ENCODE results near the gene PRRG2. TPM values are rescaled to one million over a fixed set of nuclear protein-coding genes. Genes with fewer than 3 reads are reported as not detected.

PRRG2 gene
- total RNA-seq, 2 donors from 2014 or later, result 0.68 to 1.1 TPM

DNA sequence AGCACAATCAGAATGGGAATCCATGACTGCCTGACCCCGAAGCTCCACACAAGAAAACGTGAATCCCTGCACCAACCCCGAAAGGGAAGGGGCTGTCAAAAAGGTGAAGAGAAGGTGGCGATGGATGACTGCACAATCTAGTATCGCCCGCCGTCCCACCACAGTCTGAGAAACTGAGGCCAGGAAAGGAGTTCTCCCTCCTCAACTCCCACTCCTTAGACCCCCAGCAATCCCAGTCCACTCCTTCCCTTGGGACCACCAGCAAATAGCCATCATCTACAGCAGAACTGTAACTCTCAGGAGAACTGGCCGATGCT is 1.2 kb upstream of the PRRG2 start:
- peak; percentile 2 to 3 for ATAC-seq
- no peak for DNase-seq
- intact Hi-C loops (cut with DNase I), result no loop called here

DNA sequence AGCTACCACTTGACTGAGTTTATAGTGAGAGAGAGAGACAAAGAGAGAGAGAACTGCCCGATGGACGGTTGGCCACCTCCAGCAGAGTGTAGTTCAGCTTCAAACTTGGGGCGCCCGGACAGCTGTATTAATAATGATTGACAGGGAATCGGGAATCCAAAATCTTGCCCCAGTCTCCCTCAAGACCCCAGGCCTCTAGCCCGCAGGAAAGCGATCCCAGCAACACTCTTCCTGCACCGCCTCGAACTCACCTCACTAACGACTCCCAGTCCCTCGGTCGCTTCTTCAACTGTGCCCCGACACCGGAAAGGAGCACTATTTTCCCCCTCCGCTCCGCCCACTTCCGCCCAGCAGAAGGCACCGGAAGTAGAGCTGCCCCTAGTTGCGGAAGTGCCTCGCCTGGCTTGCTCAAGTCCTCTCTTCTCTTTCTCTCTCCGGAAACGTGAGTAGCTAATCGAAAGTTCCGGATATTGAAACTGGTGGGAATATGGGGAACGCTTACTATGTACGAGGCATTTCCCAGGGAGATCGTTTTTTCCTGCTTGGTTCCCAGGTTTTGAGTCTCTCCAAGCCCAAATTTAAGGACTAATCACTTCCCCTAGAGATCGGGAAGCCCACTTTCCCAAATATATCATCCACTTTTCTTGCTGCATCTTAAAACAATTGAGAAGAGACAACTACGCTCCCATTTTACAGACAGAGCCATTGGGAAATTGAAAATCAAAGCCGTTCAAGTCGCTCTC is 681 bp upstream of the PRRG2 start, which contains the start of gene NOSIP:
TSS of gene NOSIP (minus strand) at position 293 of the 743 bp plus-strand sequence. CDS start 19,865 bp downstream, outside the sequence.
- ATAC-seq, result peak; percentile 98 to 99
- peak; percentile 95 for DNase-seq
- intact Hi-C loops (cut with DNase I), result no loop called here

DNA sequence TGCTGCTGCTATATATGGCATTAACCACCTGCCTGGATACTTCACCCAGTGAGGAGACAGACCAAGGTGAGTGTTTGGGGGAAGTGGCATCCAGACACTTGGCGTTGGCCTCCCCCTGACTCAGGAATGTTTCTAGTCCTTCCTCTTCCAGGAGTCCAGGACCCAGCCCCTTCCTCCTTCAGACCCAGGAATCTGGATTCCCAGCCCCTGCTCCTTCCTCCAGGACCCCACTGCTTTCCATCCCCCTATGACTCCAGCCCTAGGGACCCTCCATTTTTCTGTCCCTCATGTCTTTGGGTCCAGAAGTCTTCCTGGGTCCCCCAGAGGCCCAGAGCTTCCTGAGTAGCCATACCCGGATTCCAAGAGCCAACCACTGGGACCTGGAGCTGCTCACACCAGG is 2.1 kb downstream of the PRRG2 start:
- ATAC-seq (no peak), DNase-seq (no peak)
- intact Hi-C loops (cut with DNase I), result no loop called here

DNA sequence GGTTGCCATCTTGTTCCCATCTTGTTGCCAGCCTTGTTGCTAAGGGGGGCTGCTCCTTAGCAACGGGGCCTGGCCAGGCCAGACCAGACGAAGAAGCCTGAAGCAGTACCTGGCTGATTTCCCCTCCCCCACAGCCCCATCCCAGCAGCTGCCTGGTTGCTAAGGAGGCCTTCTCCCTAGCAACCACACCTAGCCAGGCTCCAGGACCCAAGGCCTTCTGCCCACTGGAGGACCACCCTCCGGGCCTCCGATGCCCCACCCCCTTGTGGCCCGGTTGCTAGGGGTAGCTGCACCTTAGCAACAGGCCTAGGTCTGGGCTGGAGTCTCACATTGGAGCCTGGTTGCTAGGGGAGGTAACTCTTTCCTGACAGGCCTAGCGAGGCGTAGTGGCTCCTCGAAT is 3.9 kb downstream of the PRRG2 start:
- DNase-seq (no peak), ATAC-seq (no peak)
- intact Hi-C loops (cut with DNase I), result no loop called here

DNA sequence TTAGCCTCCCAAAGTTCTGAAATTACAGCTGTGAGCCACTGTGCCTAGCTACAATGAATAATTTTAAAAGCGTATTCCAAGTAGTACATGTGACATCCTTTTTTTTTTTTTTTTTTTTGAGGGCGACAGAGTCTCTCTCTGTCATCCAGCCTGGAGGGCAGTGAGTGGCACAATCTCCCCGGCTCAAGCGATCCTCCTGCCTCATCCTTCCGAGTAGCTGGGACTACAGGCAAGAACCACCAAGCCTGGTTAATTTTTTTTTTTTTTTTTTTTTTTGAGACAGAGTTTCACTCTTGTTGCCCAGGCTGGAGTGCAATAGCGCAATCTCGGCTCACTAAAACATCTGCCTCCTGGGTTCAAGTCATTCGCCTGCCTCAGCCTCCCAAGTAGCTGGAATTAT is 6.1 kb downstream of the PRRG2 start:
- intact Hi-C loops (cut with DNase I), result no loop called here
- DNase-seq (no peak), ATAC-seq (no peak)

DNA sequence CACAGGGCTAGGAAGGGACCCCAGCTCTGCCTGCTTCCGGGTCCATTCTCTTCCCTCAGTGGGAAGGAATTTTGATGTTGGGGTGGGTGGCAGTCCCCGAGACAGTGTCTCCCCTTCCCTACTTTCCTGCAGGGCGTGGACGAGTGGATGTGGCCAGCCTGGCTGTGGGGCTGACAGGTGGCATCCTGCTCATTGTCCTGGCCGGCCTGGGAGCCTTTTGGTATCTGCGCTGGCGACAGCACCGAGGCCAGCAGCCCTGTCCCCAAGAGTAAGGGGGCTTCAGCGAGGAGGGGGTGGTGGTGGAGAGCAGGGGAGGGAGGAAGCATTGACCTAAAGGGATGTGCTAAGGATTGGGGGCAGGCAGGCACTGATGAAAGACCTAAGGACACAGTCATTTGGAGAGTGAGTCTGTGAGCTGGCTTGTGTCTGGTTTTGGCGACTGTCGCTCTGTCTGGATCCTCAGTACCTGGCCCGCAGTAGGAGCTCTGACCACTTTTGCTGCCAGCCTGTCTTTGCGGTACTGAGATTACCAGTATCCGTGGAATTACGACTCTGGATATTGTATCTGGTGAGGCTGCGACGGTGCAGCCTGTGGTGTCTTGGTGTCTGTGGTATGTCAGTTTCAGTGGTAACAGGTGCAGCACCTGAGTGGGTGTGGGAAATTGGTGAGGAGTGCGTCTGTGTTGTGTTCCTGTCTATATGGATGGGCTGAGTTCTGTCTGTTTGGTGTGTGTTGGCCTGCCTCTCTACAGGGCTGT is 7.4 kb downstream of the PRRG2 start:
- ATAC-seq (no peak), DNase-seq (no peak)
- intact Hi-C loops (cut with DNase I), result no loop called here

DNA sequence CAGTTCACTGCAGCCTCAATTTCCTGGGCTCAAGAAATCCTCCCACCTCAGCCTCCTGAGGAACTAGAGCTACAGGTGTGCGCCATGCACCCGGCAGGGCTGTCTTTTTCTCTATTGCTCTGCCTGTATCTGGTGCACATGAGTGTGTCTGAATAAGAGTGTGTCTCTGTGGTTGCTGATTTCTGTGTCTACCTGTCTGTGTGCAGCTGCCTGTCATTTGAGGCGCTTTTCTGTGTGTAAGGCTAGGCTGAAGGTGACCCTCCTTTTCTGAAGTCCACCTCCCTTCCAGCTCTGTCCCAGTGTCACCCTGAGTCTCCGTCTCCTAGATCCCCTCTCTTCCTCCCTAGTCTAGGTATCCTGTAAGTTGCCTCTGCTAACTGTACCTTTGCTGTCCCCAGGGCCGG is 8.4 kb downstream of the PRRG2 start:
- ATAC-seq (no peak), DNase-seq (no peak)
- intact Hi-C loops (cut with DNase I), result no loop called here

DNA sequence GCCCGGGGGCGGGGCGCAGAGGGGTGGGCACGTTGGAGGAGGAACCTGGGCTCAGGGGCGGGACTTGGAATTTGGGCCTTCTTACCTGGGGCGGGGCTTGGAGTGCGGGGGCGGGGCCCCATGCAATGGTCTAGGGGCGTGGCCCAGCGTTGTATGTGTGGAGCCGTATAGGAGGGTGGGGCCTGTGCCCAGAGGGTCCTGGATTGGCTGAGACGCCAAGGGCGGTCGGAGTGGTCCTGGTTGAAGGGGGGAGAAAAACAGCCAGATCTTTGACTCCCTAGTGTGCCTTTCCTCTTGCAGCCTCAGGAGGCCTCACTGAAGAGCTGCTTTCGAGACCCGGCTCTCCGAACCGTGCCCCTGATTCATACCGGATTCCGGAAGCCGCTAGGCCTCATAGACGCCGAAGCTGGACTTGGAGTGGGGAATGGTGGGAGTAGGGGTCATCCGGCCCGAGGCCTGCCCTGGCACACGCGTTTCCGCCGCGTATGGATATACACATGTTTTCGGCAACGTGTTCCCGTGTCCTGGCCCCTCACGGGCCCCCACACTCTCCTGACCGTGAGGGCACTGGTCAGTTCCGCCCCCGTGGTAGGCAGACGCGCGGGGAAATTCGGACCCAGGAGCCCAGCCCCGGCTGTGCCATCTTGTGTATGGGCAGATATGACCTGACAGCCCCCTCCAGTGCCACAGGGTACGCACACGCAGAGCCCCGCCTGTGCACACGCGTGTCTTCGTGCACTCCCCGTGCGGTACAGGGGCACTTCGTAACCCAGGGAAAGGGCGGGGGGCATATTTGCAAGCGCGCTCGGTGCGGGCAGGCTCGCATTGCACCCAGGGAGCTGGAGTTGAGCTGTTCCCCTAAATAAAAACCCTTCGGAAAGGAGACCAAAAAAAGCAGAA is 9.2 kb downstream of the PRRG2 start:
- peak; percentile 97 for DNase-seq
- ATAC-seq, result peak; percentile 85 to 91
- intact Hi-C loops (cut with DNase I), result loop anchor here in 1 of 2 donors (2.0 kb wide), 1 partner anchor 48 kb away; no protein-coding TSS in a partner anchor

DNA sequence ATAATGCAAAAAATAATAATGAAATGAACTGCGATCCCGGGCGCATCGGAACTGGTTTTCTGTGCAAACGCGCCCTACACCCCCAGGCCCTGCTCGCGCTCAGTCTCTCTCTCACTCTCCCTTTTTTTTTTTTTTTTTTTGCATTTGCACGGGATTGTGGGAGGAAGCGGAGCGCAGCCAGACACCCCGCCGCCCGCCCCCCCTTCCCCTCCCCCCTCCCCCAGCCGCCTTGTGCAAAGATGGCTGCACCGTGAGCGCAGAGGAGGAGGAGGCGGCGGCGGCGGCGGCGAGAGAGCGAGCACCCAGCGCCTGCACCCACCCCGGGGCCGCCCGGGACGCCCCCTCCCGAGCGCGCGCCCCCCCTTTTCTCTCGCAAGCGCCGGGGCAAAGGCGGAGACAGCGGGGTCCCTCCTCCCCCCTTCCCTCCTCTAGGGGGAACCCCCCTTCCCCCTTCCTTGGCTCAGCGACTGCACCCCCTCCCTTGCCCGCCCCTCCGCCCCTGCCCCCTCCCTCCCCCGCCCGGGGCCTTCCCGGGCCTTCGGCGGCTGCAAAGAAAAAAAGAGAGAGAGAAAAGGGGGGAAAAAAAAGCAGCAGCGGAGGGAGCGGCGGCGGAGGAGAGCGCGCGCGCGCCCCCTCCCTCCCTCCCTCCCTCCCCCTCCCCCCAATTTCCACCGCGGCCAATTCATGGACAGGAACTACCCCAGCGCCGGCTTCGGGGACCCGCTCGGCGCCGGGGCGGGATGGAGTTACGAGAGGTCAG is 10.0 kb downstream of the PRRG2 start, which contains the start of gene PRR12:
TSS of gene PRR12 (plus strand) at position 212 of the 760 bp plus-strand sequence. CDS start at position 685, 473 bp downstream.
- ATAC-seq (peak; percentile 68), DNase-seq (peak; percentile 68)
- intact Hi-C loops (cut with DNase I), result loop anchor here in 1 of 2 donors (2.0 kb wide), 1 partner anchor 48 kb away; no protein-coding TSS in a partner anchor

DNA sequence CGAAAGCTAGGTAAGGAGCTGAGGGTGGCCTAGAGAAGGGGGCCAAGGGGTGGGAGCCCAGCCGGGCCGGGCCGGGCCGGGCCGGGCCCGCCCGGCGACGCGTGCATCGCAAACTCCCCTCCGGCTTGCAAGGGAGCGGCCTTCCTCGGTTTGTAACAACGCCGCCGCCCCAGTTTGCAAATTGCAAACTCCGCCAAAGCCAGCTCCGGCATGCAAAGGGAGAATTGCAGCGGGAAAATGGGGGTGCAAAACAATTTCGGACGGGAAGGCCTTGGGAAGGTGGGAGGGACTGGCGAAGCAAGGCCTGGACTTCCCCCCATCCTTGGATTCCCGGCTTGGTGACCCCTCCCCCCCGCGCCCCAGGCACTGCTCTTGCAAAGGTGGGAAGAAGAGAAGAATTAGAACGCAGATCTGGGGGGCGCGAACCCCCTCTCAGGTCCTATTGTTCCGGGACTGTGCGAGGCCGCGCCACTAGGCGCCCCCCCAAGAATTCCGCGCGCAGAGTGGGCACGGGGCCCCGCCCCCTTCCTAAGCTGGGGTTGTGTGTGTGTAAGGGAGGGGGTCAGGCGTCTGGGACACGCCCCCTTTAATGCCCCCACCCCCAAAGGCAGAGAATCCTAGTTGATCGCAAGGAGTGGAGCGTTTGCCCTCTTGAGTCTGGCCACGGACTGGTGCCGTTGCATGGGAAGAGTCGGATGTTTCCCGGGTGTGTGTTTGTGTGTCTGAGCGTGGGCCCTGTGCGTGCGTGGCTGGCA is 10.8 kb downstream of the PRRG2 start:
- DNase-seq (peak; percentile 60), ATAC-seq (peak in 1 of 2 donors; percentile 0)
- intact Hi-C loops (cut with DNase I), result loop anchor here in 1 of 2 donors (2.0 kb wide), 1 partner anchor 47 kb away; no protein-coding TSS in a partner anchor

DNA sequence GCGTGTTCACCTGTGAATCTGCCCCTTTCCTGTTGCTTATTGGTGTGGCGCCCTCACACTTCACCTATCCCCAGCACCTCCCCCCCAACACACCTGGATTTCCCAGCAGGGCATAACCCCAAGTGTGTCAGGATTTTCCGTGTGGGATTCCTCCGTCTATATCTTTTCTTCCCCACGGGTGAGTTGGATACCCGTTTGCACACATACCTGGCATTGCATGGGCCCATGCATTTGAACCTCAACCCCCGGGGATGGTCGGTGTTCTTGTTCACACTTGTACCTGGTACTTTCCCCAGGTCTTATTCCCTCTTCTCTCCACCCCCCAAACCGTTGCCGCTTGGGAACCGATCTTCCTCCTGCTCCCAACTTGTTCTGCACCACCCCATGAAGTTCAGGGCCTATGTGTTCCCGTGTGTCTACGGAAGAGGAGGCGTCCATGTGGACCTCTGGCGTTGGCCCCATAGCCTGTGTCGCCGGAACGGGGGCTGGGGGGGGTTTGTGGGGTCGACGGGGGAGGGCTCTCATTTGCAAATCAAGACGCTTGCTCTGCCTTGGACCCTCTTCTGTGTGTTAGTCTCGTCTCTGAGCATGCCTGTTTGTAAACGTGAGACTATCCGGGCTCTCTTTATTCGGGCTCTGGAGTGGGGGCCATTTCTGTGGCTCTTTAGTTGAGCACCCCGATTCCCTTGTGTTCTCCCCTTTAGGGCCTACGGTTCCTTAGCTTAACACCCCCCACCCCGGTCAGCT is 11.5 kb downstream of the PRRG2 start:
- ATAC-seq, result no peak
- DNase-seq, result no peak
- intact Hi-C loops (cut with DNase I), result no loop called here

DNA sequence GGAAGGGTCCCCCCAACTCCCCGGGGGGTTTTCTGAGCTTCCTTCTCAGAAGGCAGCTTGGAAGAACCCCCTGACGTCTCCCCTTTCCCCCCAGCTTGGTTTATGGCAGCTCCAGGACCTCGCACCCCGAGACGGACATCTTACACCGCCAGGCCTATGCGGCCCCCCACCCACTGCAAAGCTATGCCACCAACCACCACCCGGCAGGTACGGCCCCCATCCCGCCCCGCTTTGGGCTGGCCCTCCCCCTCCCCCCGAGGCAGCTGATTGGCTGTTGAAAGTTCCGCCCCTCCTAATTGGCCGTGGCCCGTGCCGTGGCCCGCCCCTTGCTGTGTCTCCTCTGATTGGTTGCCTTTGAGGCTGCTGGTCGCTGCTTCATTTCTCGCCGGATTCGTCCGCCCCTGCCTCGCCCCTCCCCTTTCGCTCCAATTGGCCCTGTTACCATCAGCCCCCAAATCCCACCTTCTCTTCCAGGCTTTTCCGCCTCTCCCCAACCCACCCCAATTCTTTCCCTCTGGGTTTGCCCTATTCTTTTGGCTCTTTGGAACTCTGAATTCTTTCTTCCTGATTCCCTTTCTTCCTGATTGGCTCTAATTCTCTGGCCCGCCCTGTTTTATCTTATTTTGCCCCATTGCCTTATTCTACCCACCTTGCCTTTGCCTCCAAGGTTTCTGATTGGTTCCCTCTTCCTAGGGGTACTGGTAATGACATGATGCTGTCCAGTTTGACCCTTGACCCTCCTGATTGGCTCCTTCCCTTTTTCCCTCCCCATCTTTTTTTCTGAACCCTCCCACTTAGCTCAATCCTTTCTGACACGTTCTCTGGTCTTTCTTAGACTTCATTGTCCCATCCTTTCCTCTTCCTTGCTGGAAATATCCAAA is 12.4 kb downstream of the PRRG2 start:
- peak; percentile 96 for DNase-seq
- intact Hi-C loops (cut with DNase I), result no loop called here

DNA sequence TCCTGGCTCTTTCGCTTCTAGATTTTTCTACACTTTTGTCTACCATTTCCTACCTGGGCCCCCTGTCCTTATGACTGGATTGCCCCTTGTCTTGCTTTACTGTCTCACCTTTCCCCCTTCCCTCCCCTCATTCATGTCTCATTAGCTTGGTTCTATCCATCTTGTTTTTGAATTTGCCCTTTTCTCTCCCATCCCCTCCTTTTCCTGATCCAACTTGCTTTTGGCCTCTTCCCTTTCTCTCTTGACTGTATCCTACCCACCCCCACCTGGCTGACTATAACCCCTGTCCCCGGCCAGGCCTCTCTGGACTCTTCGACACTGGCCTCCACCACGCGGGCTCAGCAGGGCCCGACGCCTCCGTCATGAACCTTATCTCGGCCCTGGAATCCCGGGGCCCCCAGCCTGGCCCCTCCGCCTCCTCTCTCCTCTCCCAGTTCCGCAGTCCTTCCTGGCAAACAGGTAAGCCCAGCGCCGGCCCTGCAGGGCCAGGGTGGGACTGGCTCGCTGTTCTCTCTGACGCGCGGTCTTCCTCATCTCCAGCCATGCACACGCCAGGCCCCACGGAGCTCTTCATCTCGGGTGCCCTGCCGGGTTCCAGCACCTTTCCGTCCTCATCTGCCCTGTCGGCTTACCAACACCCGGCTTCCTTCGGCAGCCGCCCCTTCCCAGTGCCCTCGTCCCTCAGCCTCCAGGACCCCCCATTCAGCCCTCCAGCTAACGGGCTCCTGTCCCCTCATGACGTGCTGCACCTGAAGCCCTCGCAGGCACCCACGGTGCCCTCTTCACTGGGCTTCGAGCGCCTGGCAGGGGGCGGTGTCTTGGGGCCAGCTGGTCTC is 13.3 kb downstream of the PRRG2 start:
- intact Hi-C loops (cut with DNase I), result no loop called here
- DNase-seq (no peak), ATAC-seq (no peak)

More for the DNA sequence above, 12.4 kb downstream of the PRRG2 start:
- ATAC-seq, result peak; percentile 67 to 68

DNA sequence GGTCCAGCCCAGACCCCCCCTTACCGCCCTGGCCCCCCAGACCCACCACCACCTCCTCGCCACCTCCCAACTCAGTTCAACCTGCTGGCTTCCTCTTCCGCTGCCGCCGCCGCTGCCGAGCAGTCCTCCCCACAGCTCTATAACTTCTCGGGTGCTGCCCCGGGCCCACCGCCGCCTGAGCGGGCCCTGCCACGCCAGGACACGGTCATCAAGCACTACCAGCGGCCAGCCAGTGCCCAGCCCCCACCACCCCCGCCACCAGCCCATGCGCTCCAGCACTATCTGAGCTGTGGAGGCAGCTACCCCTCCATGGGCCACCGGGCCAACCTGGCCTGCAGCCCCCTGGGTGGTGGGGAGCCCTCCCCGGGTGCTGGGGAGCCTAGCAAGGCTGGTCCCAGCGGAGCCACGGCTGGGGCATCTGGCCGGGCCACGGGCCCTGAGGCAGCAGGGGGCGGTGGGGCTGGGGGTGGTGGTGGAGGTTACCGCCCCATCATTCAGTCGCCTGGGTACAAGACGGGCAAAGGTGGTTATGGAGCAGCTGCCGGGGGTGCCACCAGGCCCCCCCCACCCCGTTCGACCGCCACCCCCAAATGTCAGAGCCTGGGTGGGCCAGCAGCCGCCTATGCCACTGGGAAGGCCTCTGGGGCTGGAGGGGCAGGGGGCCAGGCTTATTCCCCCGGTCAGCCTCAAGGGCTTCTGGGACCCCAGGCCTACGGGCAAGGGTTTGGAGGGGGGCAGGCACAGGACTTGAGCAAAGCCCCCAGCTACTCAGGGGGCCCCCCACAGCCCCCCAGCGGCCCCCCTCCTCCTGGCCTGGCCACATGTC is 14.1 kb downstream of the PRRG2 start:
- no peak for ATAC-seq

More for the DNA sequence above, 14.1 kb downstream of the PRRG2 start:
- no peak for DNase-seq
- intact Hi-C loops (cut with DNase I), result no loop called here
